GM08714 (cell line): ENCODE measurements around the gene PRKG2.
"Not testable (repeated sequence)": the region's sequence is repeated elsewhere in the genome, so short reads cannot be mapped to it uniquely, and the experiment has no call there.

ENCODE experiments used
- H3K4me3 ChIP-seq: fragments of 200-500 bp; sonication (Bioruptor generic); 2 replicates; pipeline ENCODE4 v1.5.1; 2014; ENCODE audit warnings: mild to moderate bottlenecking, low read length, inconsistent platforms
- ZNF274 ChIP-seq: IDR thresholded peaks from 2 replicates; pipeline ENCODE4 v1.6.1; 2012; ENCODE audit warnings: mild to moderate bottlenecking, low read depth, low read length

Gene PRKG2

GRCh38 chr4:81227138-81227537, 12.1 kb upstream of the PRKG2 start:
- H3K4me3 ChIP-seq = no peak overlapping the region
- no peak for TF ChIP-seq ZNF274

- H3K4me3 ChIP-seq = no peak overlapping the region
Measured at GRCh38 chr4:81225252-81225651, 10.2 kb upstream of the PRKG2 start.

GRCh38 chr4:81222082-81222472, 7.1 kb upstream of the PRKG2 start:
- H3K4me3 ChIP-seq = not testable (repeated sequence)

More at GRCh38 chr4:81225252-81225651, 10.2 kb upstream of the PRKG2 start:
- TF ChIP-seq ZNF274 = no peak

GRCh38 chr4:81221303-81222081, 6.5 kb upstream of the PRKG2 start:
- no peak overlapping the region for H3K4me3 ChIP-seq
- TF ChIP-seq ZNF274 = no peak

GRCh38 chr4:81220271-81220670, 5.2 kb upstream of the PRKG2 start:
- TF ChIP-seq ZNF274 = no peak
- no peak overlapping the region for H3K4me3 ChIP-seq

- TF ChIP-seq ZNF274 = no peak
- H3K4me3 ChIP-seq = no peak overlapping the region
Measured at GRCh38 chr4:81218206-81218605, 3.2 kb upstream of the PRKG2 start.

GRCh38 chr4:81217779-81218178, 2.8 kb upstream of the PRKG2 start:
- H3K4me3 ChIP-seq = no peak overlapping the region
- TF ChIP-seq ZNF274 = no peak

- TF ChIP-seq ZNF274 = no peak
- H3K4me3 ChIP-seq = no peak overlapping the region
Measured at GRCh38 chr4:81215931-81216330, 909 bp upstream of the PRKG2 start.

GRCh38 chr4:81214144-81214880, 710 bp downstream of the PRKG2 start:
- no peak for TF ChIP-seq ZNF274
- H3K4me3 ChIP-seq = no peak overlapping the region

GRCh38 chr4:81213671-81214070, 1.4 kb downstream of the PRKG2 start:
- no peak for TF ChIP-seq ZNF274
- H3K4me3 ChIP-seq = no peak overlapping the region

GRCh38 chr4:81211956-81212355, 3.1 kb downstream of the PRKG2 start:
- H3K4me3 ChIP-seq = no peak overlapping the region
- TF ChIP-seq ZNF274 = no peak

- no peak for TF ChIP-seq ZNF274
- H3K4me3 ChIP-seq = no peak overlapping the region
Measured at GRCh38 chr4:81207828-81208227, 7.2 kb downstream of the PRKG2 start.

- no peak for TF ChIP-seq ZNF274
- H3K4me3 ChIP-seq = no peak overlapping the region
Measured at GRCh38 chr4:81205302-81205701, 9.7 kb downstream of the PRKG2 start.

- H3K4me3 ChIP-seq = no peak overlapping the region
- no peak for TF ChIP-seq ZNF274
Measured at GRCh38 chr4:81204571-81204970, 10.5 kb downstream of the PRKG2 start.

GRCh38 chr4:81199831-81200230, 15.2 kb downstream of the PRKG2 start:
- no peak for TF ChIP-seq ZNF274
- H3K4me3 ChIP-seq = no peak overlapping the region

GRCh38 chr4:81198609-81199008, 16.4 kb downstream of the PRKG2 start:
- TF ChIP-seq ZNF274 = no peak
- no peak overlapping the region for H3K4me3 ChIP-seq
